Left renal cortex interstitium (tissue), 4 donors: Measurements from ENCODE around the gene VPS9D1. TPM values are rescaled to one million over a fixed set of nuclear protein-coding genes. Genes with fewer than 3 reads are reported as not detected.
A peak's percentile ranks its signal among the peaks of the same experiment; 100 is the strongest.
"Not testable (repeated sequence)": the region's sequence is repeated elsewhere in the genome, so short reads cannot be mapped to it uniquely, and the experiment has no call there.

Source experiments
- DNase-seq, 4 donors: peaks; one replicate each; pipeline ENCODE4 v3.0.0-alpha.2; 2013; ENCODE audit warnings: low read depth in 4 of 4, low spot score in 2 of 4, missing footprints in 1 of 4
- polyA plus RNA-seq, 4 donors: library from polyadenylated mRNA; unstranded; fragments of 120-200 nt; gene quantifications; one replicate each; pipeline ENCODE4 v1.2.1, GENCODE V29; 2013; ENCODE audit not compliant: insufficient read length in 4 of 4

VPS9D1 gene
- polyA plus RNA-seq, 4 donors: 8.7 to 16.3 (median 15.5) TPM

GRCh38 chr16:89695086-89695874, 25.4 kb downstream of the VPS9D1 start:
- DNase-seq: no peak

- DNase-seq: not testable (repeated sequence)
Observed at GRCh38 chr16:89694784-89695085, 26.0 kb downstream of the VPS9D1 start.

- DNase-seq: no peak
Observed at GRCh38 chr16:89693931-89694783, 26.5 kb downstream of the VPS9D1 start.

- DNase-seq: no peak
Observed at GRCh38 chr16:89693289-89693731, 27.4 kb downstream of the VPS9D1 start.

GRCh38 chr16:89691986-89692569, 28.6 kb downstream of the VPS9D1 start:
- no peak for DNase-seq

- no peak for DNase-seq
Observed at GRCh38 chr16:89691231-89691985, 29.3 kb downstream of the VPS9D1 start.

- DNase-seq: no peak
Observed at GRCh38 chr16:89690392-89690901, 30.3 kb downstream of the VPS9D1 start.

GRCh38 chr16:89689621-89690020, 31.1 kb downstream of the VPS9D1 start:
- not testable (repeated sequence) for DNase-seq

GRCh38 chr16:89689142-89689541, 31.6 kb downstream of the VPS9D1 start:
- DNase-seq: no peak

- no peak for DNase-seq
Observed at GRCh38 chr16:89688395-89688794, 32.3 kb downstream of the VPS9D1 start.

- DNase-seq: peak in 1 of 4 donors; percentile 38
Observed at GRCh38 chr16:89687092-89687940, 33.4 kb downstream of the VPS9D1 start.

GRCh38 chr16:89686520-89687091, 34.1 kb downstream of the VPS9D1 start, which contains the start of gene CDK10:
TSS of gene CDK10 (plus strand) at chr16:89686689. CDS start at chr16:89686711, 22 bp downstream.
- DNase-seq: peak; percentile 79 to 83 (median 80)

GRCh38 chr16:89685916-89686315, 34.8 kb downstream of the VPS9D1 start:
- no peak for DNase-seq

GRCh38 chr16:89678258-89678657, 42.4 kb downstream of the VPS9D1 start:
- no peak for DNase-seq

- no peak for DNase-seq
Observed at GRCh38 chr16:89672177-89672941, 48.3 kb downstream of the VPS9D1 start.

- DNase-seq: not testable (repeated sequence)
Observed at GRCh38 chr16:89671565-89671964, 49.1 kb downstream of the VPS9D1 start.

GRCh38 chr16:89670496-89671431, 49.9 kb downstream of the VPS9D1 start:
- DNase-seq: no peak
